ENCODE data around the gene CDK19. TPM values are rescaled to one million over a fixed set of nuclear protein-coding genes. Genes with fewer than 3 reads are reported as not detected.

The CDK19 gene
- total RNA-seq, 1 donor from 2014 or later, result 19.0 TPM

DNA sequence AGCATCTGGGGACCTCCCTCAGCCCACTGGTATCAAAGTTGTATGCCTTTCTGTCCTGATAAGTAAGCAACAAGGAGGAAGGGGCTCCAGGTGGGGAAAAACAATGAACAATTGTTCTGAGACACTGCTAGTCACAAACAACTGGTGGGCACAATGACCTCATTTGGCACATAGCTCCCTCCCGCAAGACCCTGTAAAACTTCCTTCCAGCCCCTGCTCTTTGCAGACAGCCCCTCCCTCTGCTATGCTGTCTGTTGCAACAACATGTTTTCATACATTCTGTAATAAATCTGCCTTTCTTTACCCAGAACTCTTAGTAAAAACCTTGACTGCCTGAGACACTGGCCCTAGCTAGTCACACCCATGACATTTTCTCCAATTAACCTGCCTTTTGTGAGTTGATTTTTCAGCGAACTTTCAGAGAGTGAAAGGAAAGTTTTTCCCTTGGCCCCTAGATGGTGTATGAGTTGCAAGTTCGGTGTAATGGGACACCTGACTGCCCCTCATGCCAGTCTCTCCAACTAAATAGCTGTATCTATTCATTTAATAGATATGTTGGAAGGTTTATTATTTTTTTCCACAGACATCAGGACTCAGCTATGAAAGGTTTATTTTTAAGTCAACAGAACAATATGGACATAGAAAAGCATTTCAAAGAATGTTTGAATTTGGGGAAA is 196.5 kb downstream of the CDK19 start:
- DNase-seq (ENCODE audit: low spot score), result peak; percentile 26
- Mint-ChIP-seq H3K27ac (ENCODE audit: unreplicated experiment) (peak overlapping the region; percentile 100), H3K4me3 (ENCODE audit: unreplicated experiment) (peak overlapping the region; percentile 80), H3K4me1 (ENCODE audit: unreplicated experiment) (peaks cover 58% of the 10 kb centered on the region), H3K27me3 (ENCODE audit: unreplicated experiment) (no peaks in the 10 kb centered on the region), H3K36me3 (ENCODE audit: low read depth, unreplicated experiment) (peaks cover 17% of the 10 kb centered on the region), H3K9me3 (ENCODE audit: unreplicated experiment) (no peaks in the 10 kb centered on the region)
- TF ChIP-seq, protein P1, sequence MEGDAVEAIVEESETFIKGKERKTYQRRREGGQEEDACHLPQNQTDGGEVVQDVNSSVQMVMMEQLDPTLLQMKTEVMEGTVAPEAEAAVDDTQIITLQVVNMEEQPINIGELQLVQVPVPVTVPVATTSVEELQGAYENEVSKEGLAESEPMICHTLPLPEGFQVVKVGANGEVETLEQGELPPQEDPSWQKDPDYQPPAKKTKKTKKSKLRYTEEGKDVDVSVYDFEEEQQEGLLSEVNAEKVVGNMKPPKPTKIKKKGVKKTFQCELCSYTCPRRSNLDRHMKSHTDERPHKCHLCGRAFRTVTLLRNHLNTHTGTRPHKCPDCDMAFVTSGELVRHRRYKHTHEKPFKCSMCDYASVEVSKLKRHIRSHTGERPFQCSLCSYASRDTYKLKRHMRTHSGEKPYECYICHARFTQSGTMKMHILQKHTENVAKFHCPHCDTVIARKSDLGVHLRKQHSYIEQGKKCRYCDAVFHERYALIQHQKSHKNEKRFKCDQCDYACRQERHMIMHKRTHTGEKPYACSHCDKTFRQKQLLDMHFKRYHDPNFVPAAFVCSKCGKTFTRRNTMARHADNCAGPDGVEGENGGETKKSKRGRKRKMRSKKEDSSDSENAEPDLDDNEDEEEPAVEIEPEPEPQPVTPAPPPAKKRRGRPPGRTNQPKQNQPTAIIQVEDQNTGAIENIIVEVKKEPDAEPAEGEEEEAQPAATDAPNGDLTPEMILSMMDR (IDR thresholded peaks at IDR 0.05; ENCODE audit: unreplicated experiment), result peak; percentile 42

DNA sequence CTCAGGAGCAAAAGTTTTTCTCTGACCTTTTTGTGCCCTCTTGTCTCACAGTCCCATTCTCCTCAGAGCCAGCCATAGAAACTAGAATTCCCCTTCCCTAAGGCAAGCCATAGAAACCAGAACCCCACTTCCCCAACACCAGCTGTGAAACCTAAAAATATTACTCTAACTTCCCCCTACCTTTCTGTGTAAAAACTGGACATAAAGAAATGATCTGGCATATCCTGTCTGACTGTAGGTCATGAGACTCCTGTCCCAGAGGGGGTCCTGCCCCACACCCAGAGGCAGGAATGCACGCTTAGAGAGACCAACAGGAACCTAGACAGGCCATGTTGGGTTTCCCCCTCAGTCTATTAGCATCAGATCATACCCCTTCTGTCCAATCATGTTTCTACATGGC is 198.2 kb downstream of the CDK19 start:
- no peak for DNase-seq (ENCODE audit: low spot score)
- H3K36me3 Mint-ChIP-seq (ENCODE audit: low read depth, unreplicated experiment), result peaks cover 14% of the 10 kb centered on the region
- peaks cover 71% of the 10 kb centered on the region for H3K4me1 Mint-ChIP-seq (ENCODE audit: unreplicated experiment)
- no peaks in the 10 kb centered on the region for H3K9me3 Mint-ChIP-seq (ENCODE audit: unreplicated experiment)
- H3K4me3 Mint-ChIP-seq (ENCODE audit: unreplicated experiment), result no peak overlapping the region
- H3K27me3 Mint-ChIP-seq (ENCODE audit: unreplicated experiment), result no peaks in the 10 kb centered on the region
- TF ChIP-seq, protein P1 (IDR thresholded peaks at IDR 0.05; ENCODE audit: unreplicated experiment), result no peak
- H3K27ac Mint-ChIP-seq (ENCODE audit: unreplicated experiment), result peak overlapping the region; percentile 78

DNA sequence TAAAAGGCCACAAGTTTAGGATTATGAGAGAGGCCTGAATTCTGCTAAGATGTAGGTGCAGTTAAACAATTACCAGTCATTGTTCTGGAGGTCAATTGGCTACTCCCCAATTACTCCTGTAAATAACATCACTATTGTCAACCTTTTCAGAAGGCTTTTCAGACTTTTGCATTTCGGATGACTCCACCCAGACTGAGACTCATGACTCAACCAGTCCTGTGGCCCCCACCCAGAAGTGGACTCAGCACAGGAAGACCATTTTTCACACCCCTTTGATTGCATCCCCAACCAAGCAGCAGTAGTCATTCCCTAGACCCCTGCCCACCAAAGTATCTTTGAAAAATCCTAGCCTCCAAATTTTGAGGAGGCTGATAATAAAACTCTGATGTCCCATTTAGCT is 199.5 kb downstream of the CDK19 start:
- Mint-ChIP-seq H3K9me3 (ENCODE audit: unreplicated experiment) (no peaks in the 10 kb centered on the region), H3K36me3 (ENCODE audit: low read depth, unreplicated experiment) (peaks cover 7% of the 10 kb centered on the region), H3K4me3 (ENCODE audit: unreplicated experiment) (no peak overlapping the region), H3K27me3 (ENCODE audit: unreplicated experiment) (no peaks in the 10 kb centered on the region), H3K4me1 (ENCODE audit: unreplicated experiment) (peaks cover 67% of the 10 kb centered on the region), H3K27ac (ENCODE audit: unreplicated experiment) (peak overlapping the region; percentile 75)
- DNase-seq (ENCODE audit: low spot score), result no peak
- TF ChIP-seq, protein P1 (IDR thresholded peaks at IDR 0.05; ENCODE audit: unreplicated experiment), result no peak

DNA sequence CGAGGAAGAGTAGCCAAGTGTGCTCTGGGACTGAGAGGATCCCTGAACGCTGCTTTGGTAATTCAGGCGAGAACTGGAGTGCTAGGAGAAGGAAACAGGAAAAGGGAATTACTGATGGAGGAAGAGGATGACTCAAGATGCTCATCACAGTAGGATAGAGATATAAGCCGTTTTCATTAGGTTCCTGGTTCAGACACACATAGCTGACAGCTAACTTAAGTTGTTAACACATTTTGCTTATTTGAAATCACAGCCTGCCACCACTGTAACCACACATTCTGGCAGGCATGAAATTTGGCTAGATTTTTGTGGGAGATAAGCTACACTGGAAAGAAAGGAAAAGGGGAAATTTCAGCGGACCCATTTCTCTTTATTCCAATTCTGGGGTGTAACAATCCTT is 200.7 kb downstream of the CDK19 start:
- Mint-ChIP-seq H3K4me3 (ENCODE audit: unreplicated experiment) (peak overlapping the region; percentile 62), H3K9me3 (ENCODE audit: unreplicated experiment) (no peaks in the 10 kb centered on the region), H3K36me3 (ENCODE audit: low read depth, unreplicated experiment) (peaks cover 5% of the 10 kb centered on the region), H3K27ac (ENCODE audit: unreplicated experiment) (peak overlapping the region; percentile 93), H3K27me3 (ENCODE audit: unreplicated experiment) (no peaks in the 10 kb centered on the region), H3K4me1 (ENCODE audit: unreplicated experiment) (peaks cover 58% of the 10 kb centered on the region)
- TF ChIP-seq, protein P1 (IDR thresholded peaks at IDR 0.05; ENCODE audit: unreplicated experiment), result no peak
- DNase-seq (ENCODE audit: low spot score), result no peak

DNA sequence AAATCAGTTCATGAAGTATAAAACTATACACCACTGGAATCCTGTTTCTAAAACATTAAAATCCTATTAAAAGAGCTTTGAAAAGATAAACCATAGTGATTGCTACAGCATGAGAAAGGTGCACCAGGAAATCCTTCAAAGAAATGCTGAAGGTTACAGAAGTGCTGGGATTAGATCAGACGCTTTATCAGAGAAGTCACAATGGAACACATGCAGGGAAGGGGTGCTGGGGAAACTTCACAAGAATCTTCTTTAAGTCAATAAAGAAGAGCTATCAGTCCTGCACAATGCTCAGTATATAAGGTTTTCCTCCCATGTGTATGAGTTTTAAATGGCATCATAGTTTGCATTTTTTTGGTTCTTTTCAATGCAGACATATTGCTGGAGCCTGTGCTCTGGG is 201.2 kb downstream of the CDK19 start:
- peak overlapping the region; percentile 93 for H3K27ac Mint-ChIP-seq (ENCODE audit: unreplicated experiment)
- peak overlapping the region; percentile 62 for H3K4me3 Mint-ChIP-seq (ENCODE audit: unreplicated experiment)
- TF ChIP-seq, protein P1 (IDR thresholded peaks at IDR 0.05; ENCODE audit: unreplicated experiment), result no peak
- DNase-seq (ENCODE audit: low spot score), result no peak
- H3K4me1 Mint-ChIP-seq (ENCODE audit: unreplicated experiment), result peaks cover 53% of the 10 kb centered on the region
- H3K27me3 Mint-ChIP-seq (ENCODE audit: unreplicated experiment), result no peaks in the 10 kb centered on the region
- peaks cover 5% of the 10 kb centered on the region for H3K36me3 Mint-ChIP-seq (ENCODE audit: low read depth, unreplicated experiment)
- no peaks in the 10 kb centered on the region for H3K9me3 Mint-ChIP-seq (ENCODE audit: unreplicated experiment)

Measured in endothelial cell (in vitro differentiated cells).